Gastroesophageal sphincter (tissue), 3 donors: ENCODE data around the gene SYNDIG1.

ENCODE experiments used
- CTCF ChIP-seq, 4 experiments: fragments of 200-600 bp in 2 of 4; fragments of 450-650 bp in 2 of 4; sonication (generic) in 1 of 4; IDR thresholded peaks; one replicate each; pipeline ENCODE4 v1.5.1; 2017 to 2019; ENCODE audit warnings: antibody characterized with exemption in 4 of 4, mild to moderate bottlenecking in 2 of 4, moderate library complexity in 2 of 4
- EP300 ChIP-seq: sonication (generic); formaldehyde crosslinking; IDR thresholded peaks from one replicate; pipeline ENCODE4 v1.6.1; 2017; ENCODE audit warnings: antibody characterized with exemption, mild to moderate bottlenecking
- POLR2A ChIP-seq, 2 donors: fragments of 450-650 bp; IDR thresholded peaks; one replicate each; pipeline ENCODE4 v1.6.1; 2017; ENCODE audit warnings: antibody characterized with exemption in 2 of 2, mild to moderate bottlenecking in 2 of 2, moderate library complexity in 1 of 2
- POLR2AphosphoS5 ChIP-seq: sonication (generic); formaldehyde crosslinking; IDR thresholded peaks from one replicate; pipeline ENCODE4 v1.6.1; 2017; ENCODE audit warnings: antibody characterized with exemption

GRCh38 chr20:24506696-24507095 lies 37.3 kb downstream of the SYNDIG1 start:
- no peak for TF ChIP-seq EP300
- no peak for TF ChIP-seq CTCF (IDR thresholded peaks at IDR 0.05)
- TF ChIP-seq POLR2A (IDR thresholded peaks at IDR 0.05) = no peak
- no peak for TF ChIP-seq POLR2AphosphoS5
